Activated CD4-positive, CD25-positive, alpha-beta regulatory T cell treated with anti-CD3 and anti-CD28 coated beads, Interleukin-2, amount 50 U/mL, for 16 hours (primary cell): ENCODE results near the gene CNNM1.

ENCODE experiments used
- DNase-seq: peaks from one replicate; pipeline ENCODE4 v3.0.0-alpha.2; 2020; ENCODE audit warnings: low read depth, low spot score

The CNNM1 gene

GRCh38 chr10:99372546-99373271, 43.6 kb downstream of the CNNM1 start:
- DNase-seq: no peak

GRCh38 chr10:99374526-99374925, 45.4 kb downstream of the CNNM1 start:
- DNase-seq: no peak

GRCh38 chr10:99374972-99375371, 45.8 kb downstream of the CNNM1 start:
- no peak for DNase-seq

GRCh38 chr10:99375426-99375825, 46.3 kb downstream of the CNNM1 start:
- no peak for DNase-seq

- no peak for DNase-seq
These were observed 53.0 kb downstream of the CNNM1 start for GRCh38 chr10:99382176-99382575.

- DNase-seq: no peak
These were observed 57.9 kb downstream of the CNNM1 start for GRCh38 chr10:99387071-99387470.

- DNase-seq: no peak
These were observed 58.4 kb downstream of the CNNM1 start for GRCh38 chr10:99387541-99387940.

- DNase-seq: no peak
These were observed 60.7 kb downstream of the CNNM1 start for GRCh38 chr10:99389729-99390480.

GRCh38 chr10:99391346-99391745, 62.2 kb downstream of the CNNM1 start:
- no peak for DNase-seq

- no peak for DNase-seq
These were observed 63.9 kb downstream of the CNNM1 start for GRCh38 chr10:99393036-99393435.

- no peak for DNase-seq
These were observed 64.5 kb downstream of the CNNM1 start for GRCh38 chr10:99393683-99394082.

- no peak for DNase-seq
These were observed 65.1 kb downstream of the CNNM1 start for GRCh38 chr10:99394256-99394655.

- no peak for DNase-seq
These were observed 65.7 kb downstream of the CNNM1 start for GRCh38 chr10:99394761-99395386.

GRCh38 chr10:99395750-99396445, 66.7 kb downstream of the CNNM1 start:
- DNase-seq: no peak

GRCh38 chr10:99396471-99396870, 67.3 kb downstream of the CNNM1 start:
- no peak for DNase-seq

- DNase-seq: no peak
These were observed 70.5 kb downstream of the CNNM1 start for GRCh38 chr10:99399664-99400063.

GRCh38 chr10:99403674-99404073, 74.5 kb downstream of the CNNM1 start:
- no peak for DNase-seq

GRCh38 chr10:99406149-99406548, 77.0 kb downstream of the CNNM1 start:
- DNase-seq: no peak

- DNase-seq: no peak
These were observed 81.0 kb downstream of the CNNM1 start for GRCh38 chr10:99410146-99410545.

- no peak for DNase-seq
These were observed 81.7 kb downstream of the CNNM1 start for GRCh38 chr10:99410876-99411275.

- no peak for DNase-seq
These were observed 82.4 kb downstream of the CNNM1 start for GRCh38 chr10:99411546-99411945.

GRCh38 chr10:99412099-99412498, 82.9 kb downstream of the CNNM1 start:
- DNase-seq: no peak
